ENCODE data around the gene BANF2. TPM values are rescaled to one million over a fixed set of nuclear protein-coding genes. Genes with fewer than 3 reads are reported as not detected.

Gene BANF2
- total and polyA plus RNA-seq, 2 experiments from 2014 or later, result not detected

DNA sequence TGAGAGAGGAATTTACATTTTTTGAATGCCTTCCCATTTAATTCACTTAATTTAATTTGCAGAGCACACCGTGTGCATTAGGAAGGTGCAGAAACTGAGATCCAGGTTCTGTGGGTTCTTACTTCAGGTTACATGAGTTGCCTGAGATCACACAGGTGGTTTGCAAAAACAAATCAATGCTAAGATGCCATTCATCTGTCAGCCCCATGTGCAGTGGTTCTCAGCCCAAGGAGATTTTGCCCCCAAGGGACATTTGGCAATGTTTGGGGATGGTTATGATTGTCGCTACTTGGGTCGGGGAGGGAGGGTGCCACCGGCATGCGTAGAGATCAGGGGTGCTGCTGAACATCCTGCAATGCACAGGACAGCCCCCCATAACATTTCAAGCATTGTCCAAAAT, 34.6 kb downstream of the BANF2 start:
- Histone ChIP-seq H3K4me1 (ENCODE audit: insufficient read depth) (no peaks in the 10 kb centered on the region), H3K27ac (no peak overlapping the region), H3K36me3 (ENCODE audit: low read depth) (no peaks in the 10 kb centered on the region), H3K27me3 (replicated peaks; ENCODE audit: insufficient read depth) (peaks cover 10% of the 10 kb centered on the region; the same call in 1 of the 2 replicates), H2AFZ (no peak overlapping the region), H3K9me3 (ENCODE audit: low read depth) (no peaks in the 10 kb centered on the region), H3K9me2 (ENCODE audit: insufficient read depth) (no peaks in the 10 kb centered on the region), H3K9ac (no peak overlapping the region), H3K79me2 (ENCODE audit: insufficient read depth) (no peaks in the 10 kb centered on the region), H4K20me1 (ENCODE audit: insufficient read depth) (no peaks in the 10 kb centered on the region), H3K4me2 (ENCODE audit: unreplicated experiment) (no peak overlapping the region), H3F3A (ENCODE audit: insufficient read depth) (no peaks in the 10 kb centered on the region), H3K4me3 (no peak overlapping the region)
- in situ Hi-C loops (cut with MboI), result no loop called here
- 79 to 83% methylated on average over 5 of the region's 5 CpGs for WGBS, 2 experiments (ENCODE audit: low coverage in 1 of 2, low lambda C conversion rate in 2 of 2, missing lambda C conversion rate in 2 of 2)
- TF ChIP-seq EZH2 (IDR thresholded peaks at IDR 0.05; ENCODE audit: insufficient read depth, poor library complexity, severe bottlenecking) (no peak), EZH2phosphoT487 (IDR thresholded peaks at IDR 0.05; ENCODE audit: insufficient read depth, low read depth) (no peak)
- no peak for DNase-seq

DNA sequence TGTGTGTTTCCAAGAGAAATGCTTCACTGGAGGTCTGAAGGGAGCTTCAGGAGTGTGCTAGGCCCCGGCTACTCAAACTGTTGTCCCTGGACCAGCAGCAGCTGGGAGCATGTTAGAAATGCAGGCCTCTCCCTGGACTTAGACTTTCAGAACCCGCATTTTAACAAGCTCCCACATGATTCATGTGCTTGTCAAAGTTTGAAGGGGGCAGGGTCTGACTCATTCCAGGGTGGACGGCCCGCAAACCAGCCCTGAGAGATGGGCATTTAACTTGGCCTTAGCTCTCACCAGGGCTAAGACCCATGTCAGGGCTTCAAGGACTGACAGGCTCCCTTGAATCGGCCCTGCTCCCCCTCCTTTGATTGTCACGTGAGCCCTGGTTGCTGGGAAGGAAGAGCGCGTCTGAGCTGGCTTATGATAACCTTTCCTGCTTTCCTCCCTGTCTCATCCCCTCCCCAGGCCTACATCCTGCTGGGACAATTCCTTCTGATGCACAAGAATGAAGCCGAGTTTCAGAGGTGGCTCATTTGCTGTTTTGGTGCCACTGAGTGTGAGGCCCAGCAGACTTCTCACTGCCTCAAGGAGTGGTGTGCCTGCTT, 35.5 kb downstream of the BANF2 start:
- Histone ChIP-seq H3K9me2 (ENCODE audit: insufficient read depth) (no peaks in the 10 kb centered on the region), H3K9ac (no peak overlapping the region), H3K27me3 (replicated peaks; ENCODE audit: insufficient read depth) (0 out of 2 replicates have a peak, but pooled peaks cover 3% of the 10 kb centered on the region), H3K4me1 (ENCODE audit: insufficient read depth) (no peaks in the 10 kb centered on the region), H3K9me3 (ENCODE audit: low read depth) (no peaks in the 10 kb centered on the region), H3K4me2 (ENCODE audit: unreplicated experiment) (no peak overlapping the region), H2AFZ (no peak overlapping the region), H3K27ac (no peak overlapping the region), H3F3A (ENCODE audit: insufficient read depth) (no peaks in the 10 kb centered on the region), H4K20me1 (ENCODE audit: insufficient read depth) (no peaks in the 10 kb centered on the region), H3K4me3 (no peak overlapping the region), H3K79me2 (ENCODE audit: insufficient read depth) (no peaks in the 10 kb centered on the region), H3K36me3 (ENCODE audit: low read depth) (no peaks in the 10 kb centered on the region)
- no peak for DNase-seq
- no peak for TF ChIP-seq EZH2phosphoT487 (IDR thresholded peaks at IDR 0.05; ENCODE audit: insufficient read depth, low read depth)
- TF ChIP-seq EZH2 (IDR thresholded peaks at IDR 0.05; ENCODE audit: insufficient read depth, poor library complexity, severe bottlenecking), result no peak
- in situ Hi-C loops (cut with MboI), result no loop called here
- WGBS, 2 experiments (ENCODE audit: low coverage in 1 of 2, low lambda C conversion rate in 2 of 2, missing lambda C conversion rate in 2 of 2), result 85 to 86% methylated on average over 9 of the region's 9 CpGs

- no peaks in the 10 kb centered on the region for H3K9me3 ChIP-seq (ENCODE audit: low read depth)
- peak; percentile 19 for DNase-seq
- in situ Hi-C loops (cut with MboI), result no loop called here
Observed at GRCh38 chr20:17735959-17736621, 36.3 kb downstream of the BANF2 start.

GRCh38 chr20:17738154-17738553, 38.4 kb downstream of the BANF2 start:
- no peak for DNase-seq
- Histone ChIP-seq H3K27me3 (replicated peaks; ENCODE audit: insufficient read depth) (0 out of 2 replicates have a peak, but pooled peaks cover under 1% of the 10 kb centered on the region), H3K27ac (no peak overlapping the region), H3K4me3 (no peak overlapping the region), H2AFZ (no peak overlapping the region), H3K9ac (no peak overlapping the region), H3K4me1 (ENCODE audit: insufficient read depth) (no peaks in the 10 kb centered on the region), H3F3A (ENCODE audit: insufficient read depth) (no peaks in the 10 kb centered on the region), H4K20me1 (ENCODE audit: insufficient read depth) (no peaks in the 10 kb centered on the region), H3K79me2 (ENCODE audit: insufficient read depth) (no peaks in the 10 kb centered on the region), H3K9me2 (ENCODE audit: insufficient read depth) (no peaks in the 10 kb centered on the region), H3K36me3 (ENCODE audit: low read depth) (no peaks in the 10 kb centered on the region), H3K9me3 (ENCODE audit: low read depth) (no peaks in the 10 kb centered on the region), H3K4me2 (ENCODE audit: unreplicated experiment) (no peak overlapping the region)
- in situ Hi-C loops (cut with MboI), result no loop called here
- TF ChIP-seq EZH2 (IDR thresholded peaks at IDR 0.05; ENCODE audit: insufficient read depth, poor library complexity, severe bottlenecking), result no peak
- TF ChIP-seq EZH2phosphoT487 (IDR thresholded peaks at IDR 0.05; ENCODE audit: insufficient read depth, low read depth), result no peak
- WGBS, 2 experiments (ENCODE audit: low coverage in 1 of 2, low lambda C conversion rate in 2 of 2, missing lambda C conversion rate in 2 of 2), result 18 to 20% methylated on average over 3 of the region's 3 CpGs

More at GRCh38 chr20:17735959-17736621, 36.3 kb downstream of the BANF2 start:
- Histone ChIP-seq H3K36me3 (ENCODE audit: low read depth) (no peaks in the 10 kb centered on the region), H3K79me2 (ENCODE audit: insufficient read depth) (no peaks in the 10 kb centered on the region), H3K27ac (no peak overlapping the region), H3K4me1 (ENCODE audit: insufficient read depth) (no peaks in the 10 kb centered on the region), H3F3A (ENCODE audit: insufficient read depth) (no peaks in the 10 kb centered on the region), H3K9me2 (ENCODE audit: insufficient read depth) (no peaks in the 10 kb centered on the region), H3K9ac (no peak overlapping the region), H3K27me3 (replicated peaks; ENCODE audit: insufficient read depth) (0 out of 2 replicates have a peak, but pooled peaks cover 3% of the 10 kb centered on the region), H3K4me2 (ENCODE audit: unreplicated experiment) (no peak overlapping the region), H4K20me1 (ENCODE audit: insufficient read depth) (no peaks in the 10 kb centered on the region), H3K4me3 (no peak overlapping the region), H2AFZ (no peak overlapping the region)
- WGBS, 2 experiments (ENCODE audit: low coverage in 1 of 2, low lambda C conversion rate in 2 of 2, missing lambda C conversion rate in 2 of 2), result 58 to 61% methylated on average over 4 of the region's 4 CpGs
- TF ChIP-seq EZH2phosphoT487 (IDR thresholded peaks at IDR 0.05; ENCODE audit: insufficient read depth, low read depth), result no peak
- TF ChIP-seq EZH2 (IDR thresholded peaks at IDR 0.05; ENCODE audit: insufficient read depth, poor library complexity, severe bottlenecking), result no peak

Measured in GM23248 (cell line).